ENCODE results near the gene SPEN. TPM values are rescaled to one million over a fixed set of nuclear protein-coding genes. Genes with fewer than 3 reads are reported as not detected.

Gene SPEN
- total and polyA plus RNA-seq, 11 donors, result 11.0 to 41.5 (median 21.8) TPM

DNA sequence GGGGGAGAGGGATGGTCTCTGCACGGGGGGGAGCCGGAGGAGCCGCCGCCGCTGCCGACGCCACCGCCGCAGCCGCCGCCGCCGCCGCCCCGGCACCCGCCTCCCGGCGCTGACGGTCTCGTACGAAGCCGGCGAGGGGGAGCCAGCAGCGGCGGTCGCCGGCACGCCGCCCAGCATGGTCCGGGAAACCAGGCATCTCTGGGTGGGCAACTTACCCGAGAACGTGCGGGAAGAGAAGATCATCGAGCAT is 311 bp downstream of the SPEN start:
- DNase-seq (no peak), ATAC-seq (no peak)
- Histone ChIP-seq H3K4me3 (peak overlapping the region; percentile 49 to 97 (median 82)), H3K36me3 (no peaks in the 10 kb centered on the region), H3K9me3 (no peaks in the 10 kb centered on the region), H3K4me1 (peaks cover 13 to 62% (median 46%) of the 10 kb centered on the region in 12 donors), H3K27me3 (no peaks in the 10 kb centered on the region), H3K27ac (peak overlapping the region; percentile 82 to 99 (median 95))
- 0 to 1% (median 0%) methylated on average over 32 to 34 of the region's 34 CpGs for WGBS, 4 donors
- intact Hi-C loops (cut with DNase I), result loop anchor here in 7 of 10 donors (1.0 to 5.0 kb wide), 5 partner anchors 12 to 52 kb away; no protein-coding TSS in a partner anchor
- TF ChIP-seq, protein P1, sequence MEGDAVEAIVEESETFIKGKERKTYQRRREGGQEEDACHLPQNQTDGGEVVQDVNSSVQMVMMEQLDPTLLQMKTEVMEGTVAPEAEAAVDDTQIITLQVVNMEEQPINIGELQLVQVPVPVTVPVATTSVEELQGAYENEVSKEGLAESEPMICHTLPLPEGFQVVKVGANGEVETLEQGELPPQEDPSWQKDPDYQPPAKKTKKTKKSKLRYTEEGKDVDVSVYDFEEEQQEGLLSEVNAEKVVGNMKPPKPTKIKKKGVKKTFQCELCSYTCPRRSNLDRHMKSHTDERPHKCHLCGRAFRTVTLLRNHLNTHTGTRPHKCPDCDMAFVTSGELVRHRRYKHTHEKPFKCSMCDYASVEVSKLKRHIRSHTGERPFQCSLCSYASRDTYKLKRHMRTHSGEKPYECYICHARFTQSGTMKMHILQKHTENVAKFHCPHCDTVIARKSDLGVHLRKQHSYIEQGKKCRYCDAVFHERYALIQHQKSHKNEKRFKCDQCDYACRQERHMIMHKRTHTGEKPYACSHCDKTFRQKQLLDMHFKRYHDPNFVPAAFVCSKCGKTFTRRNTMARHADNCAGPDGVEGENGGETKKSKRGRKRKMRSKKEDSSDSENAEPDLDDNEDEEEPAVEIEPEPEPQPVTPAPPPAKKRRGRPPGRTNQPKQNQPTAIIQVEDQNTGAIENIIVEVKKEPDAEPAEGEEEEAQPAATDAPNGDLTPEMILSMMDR (IDR thresholded peaks at IDR 0.05), result no peak

DNA sequence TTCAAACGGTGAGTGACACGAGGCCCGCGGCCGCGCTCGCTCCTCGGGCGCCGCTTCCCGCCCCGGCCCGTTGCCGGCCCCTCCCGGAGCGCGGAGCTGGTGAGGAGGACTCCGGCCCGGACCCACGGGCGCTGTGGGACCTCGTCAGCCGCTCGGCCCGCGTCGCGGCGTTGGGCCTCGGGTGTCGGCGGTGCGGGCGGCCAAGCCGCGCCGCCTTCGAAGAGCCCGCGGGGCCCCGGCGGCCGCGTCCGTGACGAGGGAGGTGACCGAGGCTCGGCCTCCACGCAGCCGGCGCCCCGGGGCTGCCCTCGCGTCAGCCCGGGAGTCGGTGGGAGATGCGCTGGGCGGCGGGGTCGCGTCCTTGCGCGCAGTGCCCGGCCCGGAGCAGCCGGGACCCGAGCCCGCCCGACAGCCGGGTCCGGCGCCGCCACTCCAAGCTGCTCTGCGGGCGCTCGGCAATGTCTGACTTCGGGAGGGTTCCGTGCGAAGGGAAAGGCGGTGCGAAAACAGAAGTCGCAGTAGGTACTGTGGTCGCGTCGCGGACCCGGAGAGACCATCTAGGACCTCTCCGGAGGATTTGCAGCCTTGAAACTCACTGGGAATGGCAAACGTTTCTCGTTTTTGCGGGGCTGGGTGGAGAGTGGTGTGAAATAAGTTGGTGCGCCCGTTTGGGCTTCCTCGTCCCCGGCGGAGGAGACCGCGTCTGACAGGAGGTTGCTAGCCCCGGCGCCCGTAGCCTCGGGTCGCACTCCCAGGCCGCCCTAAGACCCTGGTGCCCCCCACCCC is 829 bp downstream of the SPEN start:
- Histone ChIP-seq H3K4me1 (peaks cover 13 to 67% (median 52%) of the 10 kb centered on the region in 12 donors), H3K27ac (peak overlapping the region; percentile 82 to 99 (median 95)), H3K36me3 (no peaks in the 10 kb centered on the region), H3K9me3 (no peaks in the 10 kb centered on the region), H3K4me3 (peak overlapping the region; percentile 49 to 97 (median 82)), H3K27me3 (no peaks in the 10 kb centered on the region)
- ATAC-seq (peak in 3 of 4 donors; percentile 6 to 11 (median 8)), DNase-seq (peak; percentile 36 to 75 (median 47))
- TF ChIP-seq POLR2A (IDR thresholded peaks at IDR 0.05), result no peak
- TF ChIP-seq, protein P1 (IDR thresholded peaks at IDR 0.05), result no peak
- 0 to 1% (median 0%) methylated on average over 33 to 104 of the region's 104 CpGs for WGBS, 4 donors
- intact Hi-C loops (cut with DNase I), result loop anchor here in 7 of 10 donors (1.0 to 5.0 kb wide), 3 partner anchors 38 to 52 kb away; no protein-coding TSS in a partner anchor

GRCh38 chr1:15848929-15849774 is 1.6 kb downstream of the SPEN start:
- peak overlapping the region; percentile 82 to 99 (median 95) for H3K27ac ChIP-seq
- no peaks in the 10 kb centered on the region for H3K27me3 ChIP-seq
- peak overlapping the region; percentile 49 to 97 (median 82) for H3K4me3 ChIP-seq
- H3K36me3 ChIP-seq, result peaks cover 0 to 5% (median 0%) of the 10 kb centered on the region in 9 donors
- WGBS, 4 donors, result 0 to 1% (median 0%) methylated on average over 35 to 44 of the region's 44 CpGs
- peaks cover 13 to 67% (median 51%) of the 10 kb centered on the region in 12 donors for H3K4me1 ChIP-seq
- intact Hi-C loops (cut with DNase I), result loop anchor here in 7 of 10 donors (1.0 to 5.0 kb wide), 3 partner anchors 38 to 51 kb away; no protein-coding TSS in a partner anchor
- TF ChIP-seq, protein P1 (IDR thresholded peaks at IDR 0.05), result no peak
- peak in 1 of 2 donors; percentile 35 for TF ChIP-seq POLR2A (IDR thresholded peaks at IDR 0.05)
- peak; percentile 82 to 89 (median 85) for DNase-seq
- H3K9me3 ChIP-seq, result no peaks in the 10 kb centered on the region
- ATAC-seq, result peak; percentile 37 to 70 (median 54)
